Measurements from ENCODE around the gene GNG7.

GNG7 gene

DNA sequence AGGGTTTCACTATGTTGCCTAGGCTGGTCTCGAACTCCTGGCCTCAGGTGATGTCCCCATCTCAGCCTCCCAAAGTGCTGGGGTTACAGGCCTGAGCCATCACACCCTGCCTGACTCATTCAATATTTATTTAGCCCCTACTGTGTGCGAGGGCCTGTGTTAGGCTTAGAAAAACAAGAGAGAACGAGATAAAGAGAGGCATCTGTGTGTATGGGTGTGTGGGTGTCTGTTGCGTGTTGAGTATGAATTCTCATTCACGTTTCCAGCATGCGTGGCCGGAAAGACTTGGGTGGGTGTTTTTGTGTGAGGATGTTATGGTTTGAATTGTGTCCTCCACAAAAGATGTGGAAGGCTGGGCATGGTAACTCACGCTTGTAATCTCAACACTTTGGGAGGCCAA lies 217.1 kb downstream of the GNG7 start:
- in situ Hi-C loops (cut with HindIII; ENCODE audit: low pct_unique_long_range_greater_than_20kb, low sequenced_read_pairs) = no loop called here
- no peak for TF ChIP-seq JUND (IDR thresholded peaks at IDR 0.05; ENCODE audit: low read depth)
- DNase-seq (ENCODE audit: low read depth in 1 of 2, low spot score in 1 of 2) = no peak

DNA sequence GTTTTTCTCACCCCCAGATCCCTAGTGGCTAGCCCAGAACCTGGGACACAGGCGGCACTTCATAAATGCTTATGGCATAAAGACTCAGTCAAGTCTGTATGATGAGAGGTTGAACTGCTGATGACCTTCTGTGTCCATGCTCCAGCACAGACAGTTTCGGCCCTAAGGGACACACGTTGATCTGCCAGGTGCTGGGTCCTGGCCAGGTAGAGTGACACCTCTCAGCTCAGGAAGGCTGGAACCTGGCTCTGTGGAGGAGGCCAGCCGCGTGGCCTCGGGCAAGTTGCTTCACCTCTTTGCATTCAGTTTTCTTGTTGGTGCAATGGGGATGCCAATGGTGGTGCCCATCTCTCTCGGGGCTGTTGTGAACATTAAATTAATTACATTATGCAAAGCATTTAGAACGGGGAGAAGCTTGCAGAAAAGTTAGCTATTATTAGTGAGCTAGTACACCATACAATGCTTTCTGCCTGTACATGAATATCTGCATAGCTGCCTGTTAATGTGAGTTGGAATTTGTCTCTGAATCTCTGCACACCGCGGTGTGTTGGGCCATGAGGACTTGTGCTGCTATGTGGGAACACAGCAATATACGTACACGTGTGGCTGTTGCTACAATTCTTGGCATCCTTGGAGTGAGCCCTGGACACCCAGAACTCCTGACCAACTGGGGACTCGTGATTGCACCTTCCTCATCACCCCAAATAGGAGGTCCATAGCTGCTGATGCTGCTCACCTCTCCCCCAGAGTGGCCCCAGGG lies 218.1 kb downstream of the GNG7 start:
- in situ Hi-C loops (cut with HindIII; ENCODE audit: low pct_unique_long_range_greater_than_20kb, low sequenced_read_pairs) = no loop called here
- TF ChIP-seq JUND (IDR thresholded peaks at IDR 0.05; ENCODE audit: low read depth) = no peak
- peak in 1 of 2 experiments; percentile 54 for DNase-seq (ENCODE audit: low read depth in 1 of 2, low spot score in 1 of 2)

- no peak for TF ChIP-seq JUND (IDR thresholded peaks at IDR 0.05; ENCODE audit: low read depth)
- in situ Hi-C loops (cut with HindIII; ENCODE audit: low pct_unique_long_range_greater_than_20kb, low sequenced_read_pairs) = no loop called here
- no peak for DNase-seq (ENCODE audit: low read depth in 1 of 2, low spot score in 1 of 2)
These were observed 218.9 kb downstream of the GNG7 start for GRCh38 chr19:2483484-2484151.

- no peak for TF ChIP-seq JUND (IDR thresholded peaks at IDR 0.05; ENCODE audit: low read depth)
- in situ Hi-C loops (cut with HindIII; ENCODE audit: low pct_unique_long_range_greater_than_20kb, low sequenced_read_pairs) = no loop called here
- DNase-seq (ENCODE audit: low read depth in 1 of 2, low spot score in 1 of 2) = no peak
These were observed 219.4 kb downstream of the GNG7 start for GRCh38 chr19:2483084-2483483.

GRCh38 chr19:2482354-2483038 lies 220.0 kb downstream of the GNG7 start:
- no peak for DNase-seq (ENCODE audit: low read depth in 1 of 2, low spot score in 1 of 2)
- no peak for TF ChIP-seq JUND (IDR thresholded peaks at IDR 0.05; ENCODE audit: low read depth)
- in situ Hi-C loops (cut with HindIII; ENCODE audit: low pct_unique_long_range_greater_than_20kb, low sequenced_read_pairs) = no loop called here

- TF ChIP-seq JUND (IDR thresholded peaks at IDR 0.05; ENCODE audit: low read depth) = no peak
- in situ Hi-C loops (cut with HindIII; ENCODE audit: low pct_unique_long_range_greater_than_20kb, low sequenced_read_pairs) = no loop called here
- no peak for DNase-seq (ENCODE audit: low read depth in 1 of 2, low spot score in 1 of 2)
These were observed 221.0 kb downstream of the GNG7 start for GRCh38 chr19:2481466-2481865.

DNA sequence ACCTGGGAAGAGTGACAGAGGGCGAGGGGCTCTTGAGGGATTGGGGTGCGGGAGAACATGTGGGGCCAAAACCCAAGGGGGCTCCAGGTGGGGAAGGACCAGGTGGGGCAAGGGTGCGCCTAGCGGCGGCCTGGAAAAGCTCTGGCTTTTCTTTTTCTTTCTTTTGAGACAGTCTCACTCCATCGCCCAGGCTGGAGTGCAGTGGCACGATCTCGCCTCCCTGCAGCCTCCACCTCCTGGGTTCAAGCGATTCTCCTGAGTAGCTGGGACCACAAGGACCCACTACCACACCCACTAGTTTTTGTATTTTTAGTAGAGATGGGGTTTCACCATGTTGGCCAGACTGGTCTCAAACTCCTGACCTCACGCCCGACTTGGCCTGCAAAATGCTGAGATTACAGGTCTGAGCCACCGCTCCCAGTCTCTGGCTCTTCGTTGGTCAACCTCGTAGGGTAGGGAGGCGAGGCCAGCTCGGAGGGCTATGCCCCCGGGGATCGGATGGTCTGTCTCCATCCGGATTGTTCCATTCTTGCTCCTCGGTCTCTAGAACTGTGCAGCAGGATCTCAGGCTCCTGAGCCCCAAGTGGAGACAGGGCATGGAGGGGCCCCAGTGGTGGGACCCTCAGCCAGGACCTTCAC lies 222.8 kb downstream of the GNG7 start:
- no peak for TF ChIP-seq JUND (IDR thresholded peaks at IDR 0.05; ENCODE audit: low read depth)
- no peak for DNase-seq (ENCODE audit: low read depth in 1 of 2, low spot score in 1 of 2)
- in situ Hi-C loops (cut with HindIII; ENCODE audit: low pct_unique_long_range_greater_than_20kb, low sequenced_read_pairs) = no loop called here

- peak in 1 of 2 experiments; percentile 78 for DNase-seq (ENCODE audit: low read depth in 1 of 2, low spot score in 1 of 2)
- in situ Hi-C loops (cut with HindIII; ENCODE audit: low pct_unique_long_range_greater_than_20kb, low sequenced_read_pairs) = no loop called here
- no peak for TF ChIP-seq JUND (IDR thresholded peaks at IDR 0.05; ENCODE audit: low read depth)
These were observed 223.5 kb downstream of the GNG7 start for GRCh38 chr19:2478756-2479555.

DNA sequence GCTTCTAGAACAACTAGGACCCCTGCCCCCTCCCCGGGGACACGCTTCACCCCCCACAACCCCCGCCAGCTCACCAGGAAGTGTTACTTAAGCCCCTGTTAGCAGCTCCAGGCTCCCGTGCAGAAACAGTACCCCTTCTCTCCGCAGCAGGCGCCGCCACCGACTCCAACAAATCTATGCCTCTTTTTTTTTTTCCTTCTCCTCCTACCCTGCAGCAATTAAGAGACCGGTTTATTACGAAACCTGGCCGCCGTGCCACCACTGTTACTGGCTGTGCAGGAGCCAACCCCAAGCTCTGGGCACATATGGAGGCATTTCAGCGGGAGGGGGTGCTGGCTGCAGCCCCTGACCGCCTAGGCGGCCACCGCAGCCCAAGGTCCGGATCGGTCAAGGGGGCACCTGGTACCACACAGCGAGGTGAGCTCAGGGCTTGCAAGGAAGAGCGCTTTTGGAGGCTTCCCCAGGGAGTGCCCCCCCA lies 224.2 kb downstream of the GNG7 start:
- in situ Hi-C loops (cut with HindIII; ENCODE audit: low pct_unique_long_range_greater_than_20kb, low sequenced_read_pairs) = no loop called here
- peak in 1 of 2 experiments; percentile 90 for DNase-seq (ENCODE audit: low read depth in 1 of 2, low spot score in 1 of 2)
- TF ChIP-seq JUND (IDR thresholded peaks at IDR 0.05; ENCODE audit: low read depth) = no peak

DNA sequence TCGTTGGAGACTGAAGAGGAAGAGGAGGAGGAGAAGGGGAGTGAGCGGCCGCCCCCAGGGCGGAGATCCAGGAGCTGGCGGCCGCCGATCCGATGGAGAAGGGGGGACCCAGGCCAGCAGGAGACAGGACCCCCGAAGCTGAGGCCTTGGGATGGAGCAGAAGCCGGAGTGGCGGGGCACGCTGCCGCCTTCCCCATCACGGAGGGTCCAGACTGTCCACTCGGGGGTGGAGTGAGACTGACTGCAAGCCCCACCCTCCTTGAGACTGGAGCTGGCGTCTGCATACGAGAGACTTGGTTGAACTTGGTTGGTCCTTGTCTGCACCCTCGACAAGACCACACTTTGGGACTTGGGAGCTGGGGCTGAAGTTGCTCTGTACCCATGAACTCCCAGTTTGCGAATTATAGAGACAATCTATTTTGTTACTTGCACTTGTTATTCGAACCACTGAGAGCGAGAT lies 224.7 kb downstream of the GNG7 start:
- peak in 1 of 2 experiments; percentile 53 for DNase-seq (ENCODE audit: low read depth in 1 of 2, low spot score in 1 of 2)
- TF ChIP-seq JUND (IDR thresholded peaks at IDR 0.05; ENCODE audit: low read depth) = no peak
- in situ Hi-C loops (cut with HindIII; ENCODE audit: low pct_unique_long_range_greater_than_20kb, low sequenced_read_pairs) = no loop called here

DNA sequence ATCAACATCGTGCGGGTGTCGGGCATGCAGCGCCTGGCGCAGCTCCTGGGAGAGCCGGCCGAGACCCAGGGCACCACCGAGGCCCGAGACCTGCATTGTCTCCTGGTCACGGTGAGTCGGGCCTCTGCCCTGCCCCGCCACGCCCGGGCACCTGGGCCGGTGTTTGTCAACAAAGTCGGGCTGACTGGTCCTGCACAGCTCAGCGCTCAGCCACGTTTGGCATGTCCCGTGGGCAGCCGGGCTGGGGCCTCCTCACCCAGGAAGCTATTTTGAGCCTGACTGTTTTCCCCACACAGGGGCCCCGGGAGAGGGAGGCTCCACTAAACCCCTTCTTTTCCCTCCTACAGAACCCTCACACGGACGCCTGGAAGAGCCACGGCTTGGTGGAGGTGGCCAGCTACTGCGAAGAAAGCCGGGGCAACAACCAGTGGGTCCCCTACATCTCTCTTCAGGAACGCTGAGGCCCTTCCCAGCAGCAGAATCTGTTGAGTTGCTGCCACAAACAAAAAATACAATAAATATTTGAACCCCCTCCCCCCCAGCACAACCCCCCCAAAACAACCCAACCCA lies 225.3 kb downstream of the GNG7 start:
- in situ Hi-C loops (cut with HindIII; ENCODE audit: low pct_unique_long_range_greater_than_20kb, low sequenced_read_pairs) = no loop called here
- TF ChIP-seq JUND (IDR thresholded peaks at IDR 0.05; ENCODE audit: low read depth) = no peak
- DNase-seq (ENCODE audit: low read depth in 1 of 2, low spot score in 1 of 2) = no peak
